SK-N-SH treated with all-trans-retinoic acid at 6 μM for 48 hours (cell line): ENCODE measurements around the gene DAB1.

ENCODE experiments used
- PPARA ChIP-seq: fragments of 250-450 bp; sonication (Bioruptor Pico); IDR thresholded peaks from 2 replicates; pipeline ENCODE4 v1.5.0; 2020; ENCODE audit warnings: mild to moderate bottlenecking, borderline replicate concordance
- ZC3H10 ChIP-seq: fragments of 250-450 bp; sonication (Bioruptor Pico); IDR thresholded peaks from 2 replicates; pipeline ENCODE4 v1.5.1; 2021; ENCODE audit warnings: mild to moderate bottlenecking, moderate library complexity
- ZFP30 ChIP-seq: fragments of 450-650 bp; formaldehyde crosslinking; IDR thresholded peaks from 2 replicates; pipeline ENCODE4 v1.5.0; 2022; ENCODE audit warnings: mild to moderate bottlenecking, moderate library complexity
- ZNF70 ChIP-seq: fragments of 450-650 bp; formaldehyde crosslinking; IDR thresholded peaks from 2 replicates; pipeline ENCODE4 v1.5.0; 2020; ENCODE audit warnings: mild to moderate bottlenecking, moderate library complexity
- TF ChIP-seq, protein P1 (sequence below): fragments of 250-450 bp; sonication (Bioruptor Pico); IDR thresholded peaks from 2 replicates; pipeline ENCODE4 v1.8.0; 2020; ENCODE audit warnings: mild to moderate bottlenecking, moderate library complexity, borderline replicate concordance

DNA sequence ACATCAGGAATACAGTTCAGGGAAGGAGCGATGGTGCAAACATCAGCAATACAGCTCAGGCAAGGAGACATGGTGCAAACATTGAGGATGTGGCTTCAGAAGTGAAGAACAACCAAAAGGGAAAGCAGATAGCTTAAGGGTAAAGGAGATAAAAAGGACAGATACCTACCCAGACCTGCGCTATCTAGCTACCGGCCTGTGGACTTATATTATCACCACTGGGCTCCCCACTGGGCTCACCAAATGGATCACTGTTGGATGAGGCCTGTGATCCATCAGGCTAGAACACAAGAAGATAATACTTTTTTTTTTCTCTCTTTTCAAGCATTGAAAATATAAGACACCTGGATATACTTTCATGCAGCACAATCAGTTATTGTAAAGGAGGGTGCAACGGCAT lies 413.3 kb downstream of the DAB1 start:
- TF ChIP-seq, protein P1, sequence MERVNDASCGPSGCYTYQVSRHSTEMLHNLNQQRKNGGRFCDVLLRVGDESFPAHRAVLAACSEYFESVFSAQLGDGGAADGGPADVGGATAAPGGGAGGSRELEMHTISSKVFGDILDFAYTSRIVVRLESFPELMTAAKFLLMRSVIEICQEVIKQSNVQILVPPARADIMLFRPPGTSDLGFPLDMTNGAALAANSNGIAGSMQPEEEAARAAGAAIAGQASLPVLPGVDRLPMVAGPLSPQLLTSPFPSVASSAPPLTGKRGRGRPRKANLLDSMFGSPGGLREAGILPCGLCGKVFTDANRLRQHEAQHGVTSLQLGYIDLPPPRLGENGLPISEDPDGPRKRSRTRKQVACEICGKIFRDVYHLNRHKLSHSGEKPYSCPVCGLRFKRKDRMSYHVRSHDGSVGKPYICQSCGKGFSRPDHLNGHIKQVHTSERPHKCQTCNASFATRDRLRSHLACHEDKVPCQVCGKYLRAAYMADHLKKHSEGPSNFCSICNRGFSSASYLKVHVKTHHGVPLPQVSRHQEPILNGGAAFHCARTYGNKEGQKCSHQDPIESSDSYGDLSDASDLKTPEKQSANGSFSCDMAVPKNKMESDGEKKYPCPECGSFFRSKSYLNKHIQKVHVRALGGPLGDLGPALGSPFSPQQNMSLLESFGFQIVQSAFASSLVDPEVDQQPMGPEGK (CRISPR knock-in tag), result no peak
- TF ChIP-seq PPARA (no peak), ZC3H10 (CRISPR knock-in tag) (no peak), ZFP30 (CRISPR knock-in tag) (no peak), ZNF70 (CRISPR knock-in tag) (no peak)
